OCI-LY3 (cell line): ENCODE data around the gene GABRA1.

ENCODE experiments used
- H2AFZ ChIP-seq: fragments of 200-600, 300-600 bp; shearing (Covaris generic); 2 replicates; pipeline ENCODE4 v1.6.0; 2014; ENCODE audit warnings: antibody characterized with exemption, low read depth, low read length
- H3K27ac ChIP-seq: fragments of 200-600, 300-600 bp; sonication (generic); 2 replicates; pipeline ENCODE4 v1.5.1; 2014; ENCODE audit warnings: mild to moderate bottlenecking, low read length, moderate library complexity, mixed read lengths
- H3K27me3 ChIP-seq: fragments of 200-600, 300-600 bp; sonication (generic); 2 replicates; pipeline ENCODE4 v1.6.1; 2014; ENCODE audit warnings: low read depth, low read length, mixed read lengths
- H3K36me3 ChIP-seq: fragments of 200-600, 300-600 bp; sonication (generic); replicated peaks from 2 replicates; pipeline ENCODE3; 2014; ENCODE audit warnings: low read depth, low read length, mixed read lengths
- H3K4me1 ChIP-seq: fragments of 300-600, 200-600 bp; sonication (generic); 2 replicates; pipeline ENCODE4 v1.6.1; 2014; ENCODE audit warnings: low read length, mixed read lengths
- H3K4me2 ChIP-seq: fragments of 200-600, 300-600 bp; sonication (generic); 2 replicates; pipeline ENCODE4 v1.6.1; 2014; ENCODE audit warnings: low read length, mixed read lengths
- H3K4me3 ChIP-seq: fragments of 300-600, 200-600 bp; sonication (generic); 2 replicates; pipeline ENCODE4 v1.5.1; 2014; ENCODE audit warnings: antibody characterized with exemption, mild to moderate bottlenecking, low read length, moderate library complexity
- H3K79me2 ChIP-seq: fragments of 300-600, 200-600 bp; shearing (Covaris generic); 2 replicates; pipeline ENCODE4 v1.6.1; 2014; ENCODE audit warnings: mild to moderate bottlenecking, low read length, mixed read lengths
- H3K9ac ChIP-seq: fragments of 300-600, 200-600 bp; shearing (Covaris generic); 2 replicates; pipeline ENCODE4 v1.6.0; 2014; ENCODE audit warnings: mild to moderate bottlenecking, low read length, moderate library complexity
- H3K9me3 ChIP-seq: fragments of 200-600, 300-600 bp; shearing (Covaris generic); 2 replicates; pipeline ENCODE4 v1.6.1; 2014; ENCODE audit warnings: low read length, mixed read lengths; ENCODE audit not compliant: insufficient read depth
- H4K20me1 ChIP-seq: fragments of 200-600, 300-600 bp; sonication (generic); 2 replicates; pipeline ENCODE4 v1.6.1; 2016; ENCODE audit warnings: low read length, mixed read lengths; ENCODE audit not compliant: insufficient read depth
- CTCF ChIP-seq: fragments of 200-600, 300-600 bp; sonication (generic); IDR thresholded peaks from 2 replicates; pipeline ENCODE4 v1.5.1; 2014; ENCODE audit warnings: antibody characterized with exemption, low read length, low read depth
- EZH2phosphoT487 ChIP-seq: fragments of 200-600 bp; shearing (Covaris generic); IDR thresholded peaks from 2 replicates; pipeline ENCODE4 v1.6.1; 2018; ENCODE audit warnings: antibody characterized with exemption, mixed run types, low read depth

The GABRA1 gene

GRCh38 chr5:161895514-161895913 lies 47.6 kb downstream of the GABRA1 start:
- TF ChIP-seq CTCF = no peak
- no peak for TF ChIP-seq EZH2phosphoT487
- Histone ChIP-seq H4K20me1 (no peaks in the 10 kb centered on the region), H3K27me3 (no peaks in the 10 kb centered on the region)

GRCh38 chr5:161897033-161897432 lies 49.1 kb downstream of the GABRA1 start:
- Histone ChIP-seq H3K9me3 (no peaks in the 10 kb centered on the region), H3K4me1 (no peaks in the 10 kb centered on the region), H3K36me3 (no peaks in the 10 kb centered on the region), H3K9ac (no peak overlapping the region), H3K27ac (no peak overlapping the region), H3K27me3 (no peaks in the 10 kb centered on the region), H3K4me3 (no peak overlapping the region), H2AFZ (no peak overlapping the region), H4K20me1 (no peaks in the 10 kb centered on the region), H3K4me2 (no peak overlapping the region), H3K79me2 (no peaks in the 10 kb centered on the region)
- TF ChIP-seq CTCF = no peak
- no peak for TF ChIP-seq EZH2phosphoT487

More at GRCh38 chr5:161895514-161895913, 47.6 kb downstream of the GABRA1 start:
- no peaks in the 10 kb centered on the region for H3K9me3 ChIP-seq
- no peaks in the 10 kb centered on the region for H3K4me1 ChIP-seq
- no peak overlapping the region for H2AFZ ChIP-seq
- H3K4me2 ChIP-seq = no peak overlapping the region
- no peaks in the 10 kb centered on the region for H3K36me3 ChIP-seq
- no peak overlapping the region for H3K9ac ChIP-seq
- no peak overlapping the region for H3K27ac ChIP-seq
- H3K79me2 ChIP-seq = no peaks in the 10 kb centered on the region
- H3K4me3 ChIP-seq = no peak overlapping the region

- no peak overlapping the region for H3K4me3 ChIP-seq
- H3K4me1 ChIP-seq = no peaks in the 10 kb centered on the region
- H3K4me2 ChIP-seq = no peak overlapping the region
- H3K9ac ChIP-seq = no peak overlapping the region
- TF ChIP-seq CTCF = no peak
- TF ChIP-seq EZH2phosphoT487 = no peak
- H3K79me2 ChIP-seq = no peaks in the 10 kb centered on the region
- no peaks in the 10 kb centered on the region for H4K20me1 ChIP-seq
- H3K27ac ChIP-seq = no peak overlapping the region
- H3K36me3 ChIP-seq = no peaks in the 10 kb centered on the region
- no peaks in the 10 kb centered on the region for H3K9me3 ChIP-seq
- H3K27me3 ChIP-seq = no peaks in the 10 kb centered on the region
- no peak overlapping the region for H2AFZ ChIP-seq
Measured at GRCh38 chr5:161899590-161899989, 51.7 kb downstream of the GABRA1 start.

- no peaks in the 10 kb centered on the region for H4K20me1 ChIP-seq
- H2AFZ ChIP-seq = no peak overlapping the region
- H3K79me2 ChIP-seq = no peaks in the 10 kb centered on the region
- H3K4me1 ChIP-seq = no peaks in the 10 kb centered on the region
- H3K27me3 ChIP-seq = no peaks in the 10 kb centered on the region
- H3K4me3 ChIP-seq = no peak overlapping the region
- no peaks in the 10 kb centered on the region for H3K9me3 ChIP-seq
- no peak overlapping the region for H3K4me2 ChIP-seq
- H3K27ac ChIP-seq = no peak overlapping the region
- H3K9ac ChIP-seq = no peak overlapping the region
- TF ChIP-seq EZH2phosphoT487 = no peak
- TF ChIP-seq CTCF = no peak
- H3K36me3 ChIP-seq = no peaks in the 10 kb centered on the region
Measured at GRCh38 chr5:161900981-161901380, 53.1 kb downstream of the GABRA1 start.
